NCI-H526 treated with DMSO at 0.1 percent for 48 hours (cell line): ENCODE data around the gene MRPS24.

Experiments used
- DNase-seq: peaks from one replicate; lab custom pipeline; 2025; lab: John Stamatoyannopoulos, UW

MRPS24 gene

DNA sequence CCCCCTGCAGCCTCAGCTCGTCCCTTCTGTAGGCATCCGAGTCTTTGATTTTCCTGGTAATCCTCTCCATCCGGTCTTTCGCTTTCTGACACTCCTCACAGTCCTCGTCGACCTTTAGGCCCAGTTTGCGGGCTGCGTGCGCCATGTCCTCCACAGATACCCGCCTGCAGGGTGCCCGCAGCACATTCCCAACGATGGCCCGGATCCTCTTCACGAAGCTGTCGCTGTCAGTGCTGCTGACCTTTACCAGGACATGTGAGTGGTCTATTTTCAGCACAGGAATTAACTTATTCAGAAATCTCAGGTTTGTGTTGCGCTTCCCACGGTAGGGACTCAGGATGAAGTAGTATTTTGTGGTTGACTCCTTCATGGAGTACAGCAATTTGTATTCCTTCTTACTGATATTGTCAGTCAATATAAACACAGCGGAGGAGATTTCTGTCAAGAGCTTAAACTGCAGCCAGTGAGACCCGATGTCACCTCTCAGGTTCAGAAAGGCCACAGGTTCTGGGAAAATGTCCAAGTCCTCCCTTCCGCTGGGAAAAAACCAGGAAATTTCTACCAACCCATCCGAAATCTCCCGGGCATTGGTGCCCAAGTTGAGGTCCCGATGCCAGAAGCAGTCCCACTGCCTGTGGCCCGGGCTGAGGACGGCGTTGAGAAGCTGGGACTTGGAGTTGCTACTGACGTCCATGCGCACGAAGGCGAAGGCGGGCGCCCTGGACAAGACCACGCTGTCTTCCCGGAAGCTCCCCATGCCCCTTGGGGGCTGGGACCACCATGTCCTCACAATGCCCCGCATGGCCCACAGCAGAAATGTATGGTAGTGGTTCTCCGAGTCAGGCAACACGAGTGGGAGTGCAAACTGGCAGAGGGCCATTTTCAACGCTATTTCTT is 8.9 kb upstream of the MRPS24 start:
- no peak for DNase-seq

DNA sequence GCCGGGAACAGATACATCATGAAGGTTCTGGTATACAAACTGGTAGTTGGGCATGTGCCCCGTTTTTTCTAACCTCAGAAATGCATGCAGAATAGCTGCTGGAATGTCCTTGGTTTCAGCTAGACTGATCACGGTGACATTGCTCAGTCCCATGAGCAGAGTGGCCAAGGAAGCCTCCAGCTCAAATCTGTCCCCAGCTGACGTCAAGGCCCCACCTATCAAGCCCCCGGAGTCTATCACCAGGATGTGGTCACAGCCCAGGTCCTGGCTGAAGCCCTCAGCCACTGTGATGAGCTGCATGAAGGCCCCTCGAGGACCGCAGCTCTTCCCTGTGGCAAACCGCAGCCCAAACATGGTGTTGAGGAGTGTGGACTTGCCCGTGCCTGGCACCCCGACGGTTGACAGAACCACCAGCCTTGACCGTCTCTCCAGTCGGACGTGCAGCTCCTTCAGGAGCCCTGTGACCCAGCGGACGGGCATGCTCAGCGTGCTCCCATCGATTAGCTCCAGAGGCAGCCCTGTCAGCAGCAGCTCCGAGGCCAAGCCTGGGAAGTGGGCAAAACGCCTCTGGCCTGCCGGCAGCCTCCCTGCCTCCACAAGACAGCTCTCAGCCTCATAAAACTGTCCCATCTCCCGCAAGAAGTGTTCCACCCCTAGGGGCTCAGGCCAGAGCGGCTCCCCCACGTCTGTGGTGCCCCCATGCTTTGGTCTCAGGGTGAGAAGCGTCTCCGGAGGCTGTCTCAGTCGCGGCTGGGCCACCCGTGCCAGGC is 7.8 kb upstream of the MRPS24 start:
- DNase-seq: no peak

DNA sequence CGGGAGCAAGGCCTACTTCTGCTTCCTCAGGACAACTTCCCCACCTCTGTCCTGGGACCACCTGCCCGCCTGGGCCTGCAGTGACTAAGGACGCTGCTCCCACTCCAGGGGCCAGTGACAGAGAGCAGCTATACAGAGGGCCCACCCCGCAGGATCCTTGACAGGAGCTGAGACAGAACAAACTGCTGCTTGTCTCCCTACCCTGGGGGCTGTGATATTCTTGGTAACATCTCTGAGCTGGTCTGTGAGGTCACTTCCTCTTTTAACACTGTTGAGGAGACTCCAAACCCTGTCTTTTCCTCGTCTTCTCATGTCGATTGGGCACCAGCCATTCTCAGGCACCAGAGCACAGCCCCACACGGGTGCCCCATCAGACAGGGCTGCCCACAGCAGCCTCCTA is 6.9 kb upstream of the MRPS24 start:
- no peak for DNase-seq

DNA sequence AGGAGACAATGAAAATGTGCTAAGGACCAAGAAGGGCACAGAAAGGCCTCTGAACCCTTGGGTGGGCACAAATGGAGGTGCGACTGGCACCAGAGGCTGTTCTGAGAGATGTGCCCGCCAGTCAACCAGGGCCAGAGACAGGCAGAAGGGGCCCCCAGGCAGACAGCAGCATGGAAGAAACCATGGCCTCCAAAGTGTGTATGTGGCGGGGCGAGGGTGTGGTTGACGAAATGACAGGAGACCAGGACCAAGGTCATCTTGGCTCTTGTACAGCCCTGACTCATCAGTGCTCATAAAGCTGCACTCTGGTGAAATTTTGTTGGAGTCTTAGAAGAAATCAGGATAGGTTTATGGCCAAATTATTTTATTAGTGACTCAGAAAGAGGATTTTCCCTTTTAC is 4.0 kb upstream of the MRPS24 start:
- no peak for DNase-seq

DNA sequence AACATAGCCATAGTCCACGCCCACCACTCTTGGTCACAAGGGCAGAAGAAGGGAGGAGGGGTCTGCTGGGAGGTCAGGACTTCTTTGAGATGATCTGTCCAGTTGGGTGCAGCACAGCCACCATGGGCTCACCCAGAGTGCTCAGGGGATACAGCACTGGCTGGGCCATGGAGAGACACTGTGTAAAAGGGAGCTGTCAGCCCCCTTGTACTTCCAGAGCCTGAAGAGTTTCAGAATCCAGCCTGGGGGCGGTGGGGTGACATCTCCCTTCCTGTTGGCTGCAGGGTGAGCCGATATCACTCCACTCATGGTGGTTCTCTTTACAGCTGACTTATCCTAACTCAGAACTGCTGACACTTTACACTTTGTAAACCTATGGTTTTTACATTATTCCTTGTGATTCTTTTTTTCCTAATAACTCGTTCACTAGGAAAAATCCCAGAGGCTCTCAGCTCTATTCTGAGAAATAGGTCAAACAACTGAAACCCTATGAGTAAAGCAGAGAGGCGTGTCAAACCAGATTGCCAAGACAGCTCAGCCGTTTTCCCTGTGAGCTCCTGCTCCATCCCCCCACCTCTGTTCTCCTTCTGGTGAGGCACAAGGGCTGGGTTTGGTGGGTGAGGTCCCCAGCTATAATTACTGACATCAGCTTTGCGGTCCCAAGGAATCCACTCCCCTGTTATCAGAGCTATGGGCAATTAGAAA is 3.2 kb upstream of the MRPS24 start:
- no peak for DNase-seq

DNA sequence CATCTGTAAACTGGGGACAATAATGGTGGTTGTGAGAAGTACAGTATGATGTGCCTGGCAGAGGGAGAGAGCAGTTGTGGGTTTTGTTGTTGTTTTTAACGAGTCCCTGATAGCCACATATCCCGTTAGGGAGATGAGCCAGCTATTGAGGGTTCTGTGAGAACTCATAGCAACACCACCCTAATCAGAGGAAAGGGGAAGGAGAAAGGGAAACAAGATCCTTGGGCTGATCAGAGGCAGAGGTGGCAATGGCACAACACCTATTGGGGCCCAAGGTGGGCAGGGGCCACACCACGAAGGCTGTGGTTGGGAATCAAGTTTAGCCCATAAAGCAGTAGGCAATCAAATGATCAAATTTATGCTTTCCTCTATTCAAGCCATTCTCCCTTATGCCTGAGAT is 1.7 kb upstream of the MRPS24 start:
- no peak for DNase-seq

DNA sequence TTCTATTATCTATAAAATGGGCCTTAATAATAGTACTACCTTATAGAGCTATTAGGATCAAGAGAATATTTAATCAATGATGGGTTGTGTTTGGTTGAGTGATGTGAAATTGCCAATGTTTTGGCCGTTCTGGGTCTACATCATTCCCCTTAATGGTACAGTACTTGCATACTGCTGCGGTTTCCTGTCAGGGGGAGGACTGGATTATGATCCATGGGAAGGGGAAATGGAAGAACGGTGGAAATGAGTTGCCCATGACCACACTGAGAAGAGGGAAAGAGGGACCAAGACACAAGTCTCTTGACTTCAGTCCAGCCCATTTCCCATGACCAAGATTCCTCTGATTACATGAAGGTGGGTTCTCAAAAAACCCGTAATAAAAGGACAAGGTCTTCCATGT is 999 bp upstream of the MRPS24 start:
- DNase-seq: no peak

DNA sequence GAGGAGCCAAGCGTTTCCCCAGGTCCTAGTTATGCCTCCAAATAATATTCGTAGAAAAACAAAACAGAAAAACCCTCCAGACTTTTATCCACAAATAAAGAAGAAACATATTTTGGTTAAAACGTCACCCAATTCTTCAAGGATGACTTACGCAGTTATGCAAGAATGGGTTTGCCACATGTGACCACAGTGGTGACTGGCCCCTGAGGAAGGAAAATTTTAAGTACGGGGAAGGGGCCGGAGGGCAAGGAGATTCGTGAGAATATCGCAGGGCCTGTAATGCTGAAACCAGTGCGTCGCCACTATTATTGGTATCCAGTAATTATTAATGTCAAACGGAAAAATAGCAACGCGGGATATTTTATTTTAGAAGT is 537 bp upstream of the MRPS24 start:
- no peak for DNase-seq

DNA sequence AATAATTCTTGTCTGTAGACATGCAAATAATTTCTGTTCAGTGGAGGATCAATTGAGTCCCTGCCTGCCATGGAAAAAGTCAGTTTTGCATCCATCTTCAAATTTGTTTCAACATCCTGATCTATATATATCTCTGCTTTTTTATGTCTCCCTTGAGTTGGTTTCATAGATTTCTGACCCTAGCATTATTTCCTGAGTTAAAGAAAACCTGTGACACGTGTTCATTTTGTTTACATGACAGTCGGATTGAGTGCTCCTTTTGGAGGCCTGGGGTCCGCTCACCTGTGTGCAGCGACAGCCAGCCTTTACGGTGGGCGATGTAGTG is 674 bp downstream of the MRPS24 start:
- peak; percentile 83 for DNase-seq

DNA sequence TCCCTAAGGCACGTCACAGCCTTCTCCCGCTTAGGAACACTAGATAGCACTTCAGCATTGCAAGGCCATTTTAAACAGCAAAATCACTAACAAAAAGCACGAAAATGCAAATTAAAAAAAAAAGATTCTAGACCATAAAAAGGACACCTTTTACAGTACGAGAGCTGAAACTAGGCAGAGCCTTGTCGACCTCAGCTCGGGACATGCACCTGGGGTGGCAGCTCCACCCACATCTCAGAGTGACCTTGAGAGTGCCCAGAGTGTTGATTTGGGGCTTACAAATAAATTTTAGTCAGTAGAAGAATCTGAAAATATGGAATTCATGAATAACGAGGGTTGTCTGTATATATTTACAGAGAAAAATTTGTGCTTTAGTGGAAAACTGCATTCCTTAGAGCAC is 1.1 kb downstream of the MRPS24 start:
- DNase-seq: no peak

DNA sequence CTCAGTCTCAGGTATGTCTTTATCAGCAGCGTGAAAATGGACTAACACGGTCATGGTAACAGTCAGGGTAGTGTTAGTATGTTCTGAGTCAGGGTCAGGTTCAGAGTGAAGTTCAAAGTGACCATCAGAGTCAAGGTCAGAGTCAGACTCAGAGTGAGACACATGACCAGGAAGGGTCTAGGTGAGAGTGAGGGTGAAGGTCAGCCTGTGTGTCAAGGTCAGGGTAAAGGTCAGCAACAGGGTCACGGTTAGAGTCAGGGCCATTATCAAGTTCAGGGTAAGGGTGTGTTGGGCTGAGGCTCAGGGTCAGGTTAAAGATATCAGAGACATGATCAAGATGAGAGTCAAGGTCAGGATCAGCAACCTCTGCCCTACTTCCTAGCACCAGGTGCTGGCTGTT is 4.0 kb downstream of the MRPS24 start:
- DNase-seq: no peak

DNA sequence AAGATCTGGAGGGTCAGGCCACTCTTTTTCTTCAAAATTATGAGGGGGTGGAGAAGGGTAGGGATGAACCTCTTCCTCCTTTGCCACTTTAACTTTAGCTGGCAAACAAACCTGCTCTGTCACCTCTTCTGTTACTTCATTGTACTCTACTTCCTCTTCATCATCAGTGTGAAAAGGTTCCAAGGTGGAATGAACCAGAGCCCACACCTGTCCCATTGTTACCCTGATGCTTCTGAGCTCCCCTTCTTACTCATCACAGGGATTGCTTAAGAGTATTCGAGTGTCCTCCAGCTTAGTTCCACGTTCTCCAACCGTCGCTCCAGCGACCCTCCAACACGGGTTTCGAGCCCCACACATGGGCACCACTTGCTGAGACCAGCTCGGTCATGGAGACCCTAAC is 5.2 kb downstream of the MRPS24 start:
- DNase-seq: no peak

DNA sequence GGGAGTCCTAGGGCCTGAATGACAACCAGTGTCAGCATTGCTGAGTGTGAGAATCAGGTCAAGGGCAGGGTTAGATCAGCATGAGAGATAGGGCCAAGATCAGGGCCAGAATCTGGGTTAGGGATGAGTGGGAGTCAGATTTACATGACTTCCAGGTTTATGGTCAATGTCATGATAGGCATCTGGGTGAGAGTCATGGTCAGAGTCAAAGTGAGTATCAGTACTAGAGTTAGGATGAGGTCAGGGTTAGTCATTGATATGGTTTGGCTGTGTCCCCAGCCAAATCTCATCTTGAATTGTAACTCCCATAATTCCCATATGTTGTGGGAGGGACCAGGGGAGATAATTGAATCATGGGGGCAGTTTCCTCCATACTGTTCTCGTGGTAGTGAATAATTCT is 12.3 kb downstream of the MRPS24 start:
- no peak for DNase-seq

DNA sequence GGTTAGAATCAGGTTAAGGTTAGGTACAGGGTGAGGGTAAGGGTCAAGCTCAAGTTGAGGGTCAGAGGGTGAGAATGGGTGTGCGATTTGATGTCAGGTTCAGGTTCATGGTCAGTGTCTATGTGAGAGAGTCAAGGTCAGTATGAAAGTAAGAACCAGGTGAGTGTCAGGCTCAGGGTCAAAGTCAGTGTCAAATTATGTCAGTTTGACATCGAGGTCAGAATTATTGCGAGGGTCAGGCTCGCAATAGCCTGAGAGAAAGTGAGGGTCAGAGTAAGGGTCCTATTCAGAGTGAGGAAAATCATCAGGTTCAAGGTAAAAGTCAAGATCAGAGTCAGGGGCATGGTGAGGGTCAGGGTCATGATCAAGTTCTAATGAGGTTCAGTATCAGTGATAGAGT is 13.0 kb downstream of the MRPS24 start:
- DNase-seq: no peak

DNA sequence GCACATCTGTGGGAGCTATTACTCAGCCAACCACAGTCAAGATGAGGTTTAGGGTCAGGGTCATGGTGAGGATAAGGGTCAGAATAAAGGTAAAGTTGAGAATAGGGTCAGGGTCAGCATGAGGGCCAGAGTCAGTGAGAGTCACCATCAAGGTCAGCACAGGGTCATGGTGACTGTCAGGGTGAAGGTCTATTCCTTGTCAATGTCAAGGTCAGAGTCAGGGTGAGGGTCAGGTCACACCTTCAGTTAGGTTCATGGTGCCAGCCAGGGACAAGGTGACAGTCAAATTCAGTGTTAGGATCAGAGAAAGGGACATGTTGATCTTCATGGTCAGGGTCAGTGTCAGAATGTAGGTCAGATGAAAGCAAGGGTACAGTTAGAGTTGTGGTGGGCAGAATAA is 14.1 kb downstream of the MRPS24 start:
- no peak for DNase-seq

DNA sequence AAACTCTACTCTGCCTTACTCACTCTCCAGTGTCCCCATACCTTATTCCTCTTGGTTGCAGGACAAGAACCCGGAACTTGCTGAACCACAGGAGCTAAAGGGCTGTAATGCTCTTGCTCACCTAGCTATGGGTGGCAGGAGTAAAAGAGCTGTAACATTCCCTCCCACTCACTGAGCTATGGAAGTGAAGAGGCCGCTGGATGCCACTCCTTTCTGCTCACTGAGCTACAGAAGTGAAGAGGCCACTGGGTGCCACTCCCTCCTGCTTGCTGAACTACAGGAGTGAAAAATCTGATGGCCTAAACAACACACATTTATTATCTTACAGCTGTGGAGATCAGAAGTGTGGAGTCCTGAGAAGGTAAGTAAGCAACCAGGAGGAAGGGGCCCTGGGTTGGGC is 17.5 kb downstream of the MRPS24 start:
- no peak for DNase-seq

DNA sequence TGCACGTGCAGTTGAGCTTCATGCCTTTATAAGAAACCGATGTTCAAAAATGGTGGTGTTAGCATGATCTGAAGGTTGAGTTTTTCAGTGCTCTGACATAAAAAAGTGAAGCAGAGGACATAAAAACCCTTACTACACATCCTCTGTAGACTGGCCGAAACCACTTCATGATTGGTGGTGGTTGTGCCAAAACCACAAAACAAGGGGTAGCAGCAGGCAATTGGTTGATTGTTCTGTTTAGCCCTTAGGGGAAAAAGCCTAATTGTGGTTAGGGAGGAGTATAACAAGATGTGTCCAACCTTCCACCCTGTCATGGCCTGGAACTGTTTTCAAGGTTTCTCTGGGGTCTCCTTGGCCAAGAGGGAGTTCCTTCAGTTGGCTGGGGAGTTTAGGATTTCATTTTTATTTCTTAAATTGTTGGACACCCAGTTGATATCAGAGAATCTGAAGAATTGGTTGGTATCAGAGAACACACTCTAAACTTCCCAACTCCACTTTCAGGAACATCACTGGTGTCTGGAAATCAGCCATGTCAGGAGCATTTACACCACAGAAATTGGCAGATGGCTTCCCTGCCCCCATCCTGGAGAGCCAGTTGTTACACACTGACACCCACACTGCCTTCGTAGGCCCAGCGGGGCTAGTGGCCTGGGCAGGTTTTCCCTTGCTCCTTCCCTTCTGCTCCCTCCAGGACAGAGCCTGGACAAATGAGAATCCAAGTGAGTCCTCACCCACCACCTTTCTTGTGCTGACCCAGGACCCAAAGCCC is 18.8 kb downstream of the MRPS24 start:
- no peak for DNase-seq

DNA sequence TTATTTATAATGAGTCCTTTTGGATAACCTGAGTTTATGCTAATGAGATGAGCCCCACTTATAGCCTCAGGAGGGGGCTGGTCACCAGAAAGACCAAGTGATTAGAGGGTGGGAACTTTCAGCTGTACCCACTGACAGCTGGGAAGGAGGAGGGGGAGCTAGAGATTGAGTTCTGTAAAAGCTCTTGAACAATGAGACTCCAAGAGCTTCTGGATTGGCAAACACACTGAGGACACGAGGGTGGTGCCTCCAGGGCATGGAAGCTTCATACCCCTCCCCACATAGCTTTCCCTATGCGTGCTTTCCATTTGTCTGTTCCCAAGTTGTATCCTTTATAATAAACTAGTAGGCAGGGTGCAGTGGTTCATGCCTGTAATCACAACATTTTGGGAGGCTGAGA is 20.3 kb downstream of the MRPS24 start:
- no peak for DNase-seq

DNA sequence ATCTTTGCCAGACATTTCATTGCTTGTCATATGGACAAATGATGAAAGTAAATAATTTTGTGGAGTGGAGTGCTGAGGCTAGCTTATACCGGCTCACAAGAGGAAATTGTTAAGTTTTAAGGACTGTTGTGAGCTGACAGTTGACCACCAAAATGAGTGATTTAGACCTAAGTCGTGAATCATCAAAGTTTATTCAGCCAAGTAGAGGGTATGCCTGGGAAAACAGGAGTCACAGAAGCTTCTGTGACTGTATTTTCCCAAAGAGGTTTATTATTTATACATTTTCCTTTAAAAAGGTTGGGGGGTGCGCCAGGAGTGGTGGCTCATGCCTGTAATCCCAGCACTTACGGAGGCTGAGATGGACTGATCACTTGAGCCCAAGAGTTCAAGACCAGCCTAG is 21.8 kb downstream of the MRPS24 start:
- no peak for DNase-seq

DNA sequence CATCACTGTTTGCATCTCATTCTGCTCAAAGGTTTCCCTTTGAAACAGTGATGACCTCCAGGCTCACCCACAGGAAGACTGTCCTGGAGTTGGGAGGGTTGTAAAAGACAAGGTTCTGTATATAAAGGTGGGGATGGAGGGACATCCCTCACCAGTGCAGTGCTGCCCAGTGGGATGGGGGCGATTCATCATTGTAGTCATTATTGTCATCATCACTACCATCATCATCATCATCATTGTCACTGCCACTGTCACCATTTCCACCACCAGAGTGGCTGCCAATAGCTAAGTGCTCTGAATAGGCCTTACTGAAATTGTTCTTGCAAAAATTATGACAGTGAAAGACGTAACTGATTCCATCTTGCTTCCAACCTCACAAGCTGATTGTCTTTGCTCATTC is 24.7 kb downstream of the MRPS24 start:
- DNase-seq: no peak

DNA sequence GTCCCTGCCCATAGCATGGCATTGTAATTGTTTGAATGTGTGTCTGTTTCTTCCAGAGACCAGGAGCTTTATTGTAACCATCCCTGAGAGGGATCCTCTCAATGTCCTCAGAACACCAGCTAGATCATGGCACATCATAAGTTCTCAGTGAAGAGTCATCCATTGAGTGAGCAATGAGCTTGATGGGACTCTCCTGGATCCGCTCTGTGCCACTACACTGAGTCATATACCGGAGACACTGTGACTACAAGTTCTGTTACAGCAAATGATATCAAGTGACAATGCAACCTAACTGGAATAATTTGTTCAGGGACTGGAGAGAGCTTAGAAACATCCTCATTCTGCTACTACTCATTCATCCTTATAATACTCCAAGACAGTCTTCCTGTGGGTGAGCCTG is 25.1 kb downstream of the MRPS24 start:
- DNase-seq: no peak

DNA sequence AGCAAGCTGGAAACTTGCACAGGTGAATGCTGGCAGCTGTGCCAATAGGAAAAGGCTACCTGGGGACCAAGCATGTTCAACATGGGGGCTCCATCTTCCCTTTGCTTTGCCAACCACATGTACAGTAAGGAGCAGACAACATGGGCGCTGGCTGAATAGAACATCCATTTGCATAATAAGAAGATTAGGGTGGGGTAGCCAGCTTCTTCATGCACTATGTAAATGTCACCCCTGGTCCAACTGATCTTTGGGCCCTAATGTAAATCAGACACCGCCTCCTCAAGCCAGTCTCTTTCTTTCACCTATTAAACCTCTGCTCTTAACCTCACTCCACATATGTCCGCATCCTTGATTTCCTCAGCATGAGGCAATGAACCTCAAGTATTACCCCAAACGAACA is 26.0 kb downstream of the MRPS24 start:
- DNase-seq: peak; percentile 41
